Neural progenitor cell (in vitro differentiated cells): ENCODE results near the gene ST6GAL1.

Experiments
- CTCF ChIP-seq: fragments of 200-600 bp; sonication (generic); IDR thresholded peaks from 2 replicates; pipeline ENCODE4 v1.5.1; 2017; ENCODE audit warnings: antibody characterized with exemption, mild to moderate bottlenecking
- EZH2 ChIP-seq: fragments of 200-600 bp; sonication (generic); IDR thresholded peaks from 2 replicates; pipeline ENCODE4 v1.6.1; 2017; ENCODE audit warnings: antibody characterized with exemption, mild to moderate bottlenecking, moderate library complexity

DNA sequence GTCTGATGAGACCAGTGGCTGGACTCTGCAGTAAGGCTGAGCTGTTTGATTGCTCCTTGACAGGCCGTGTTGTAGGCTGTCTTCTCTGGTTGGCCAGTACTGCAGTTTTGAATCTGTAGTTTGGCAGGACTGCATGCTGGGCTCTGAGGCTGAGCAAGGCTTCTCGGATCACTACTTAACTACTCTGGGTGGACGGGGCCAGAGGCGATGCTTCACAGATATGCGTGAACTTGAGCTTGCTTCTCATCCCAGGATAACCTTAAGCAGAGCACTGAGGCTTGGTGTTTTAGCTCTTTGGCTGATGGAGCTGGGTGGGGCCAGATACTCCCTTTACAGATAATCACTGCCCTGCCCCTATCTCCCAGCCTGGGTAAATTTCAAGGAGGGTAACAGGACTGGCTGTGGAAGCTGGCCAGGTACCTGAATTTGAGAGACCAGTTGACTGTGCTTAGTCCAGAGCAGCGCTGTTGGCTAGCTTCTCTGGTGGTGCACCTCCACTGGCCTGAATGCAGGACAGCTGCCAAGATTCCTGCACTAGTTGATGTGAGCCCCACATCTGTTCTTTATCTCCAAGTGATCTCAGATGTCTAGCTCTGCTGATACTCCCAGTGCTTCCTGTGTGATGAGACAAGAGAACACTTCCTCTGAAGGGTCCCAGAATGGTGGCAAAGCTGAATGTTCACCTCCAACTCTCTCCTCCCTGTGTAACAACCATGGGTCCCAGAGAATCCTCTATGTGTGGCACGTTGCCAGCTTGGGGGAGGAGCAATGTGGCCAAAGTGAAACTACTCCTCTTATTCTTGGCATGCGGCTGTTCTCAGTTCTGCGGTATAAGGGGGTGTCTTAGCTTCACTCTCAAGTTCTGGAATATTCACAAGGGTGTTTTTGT is 171.1 kb downstream of the ST6GAL1 start:
- no peak for TF ChIP-seq EZH2
- TF ChIP-seq CTCF, result no peak
